GM11168 (cell line): ENCODE data around the gene HILPDA.
"Not testable (repeated sequence)": the region's sequence is repeated elsewhere in the genome, so short reads cannot be mapped to it uniquely, and the experiment has no call there.

Experiments used
- in situ Hi-C: fragments of 300-500 bp; cut with MboI; formaldehyde crosslinking; loops from one replicate; pipeline ENCODE4 v1.12.0; 2022; ENCODE audit warnings: low sequenced_read_pairs; ENCODE audit not compliant: unreplicated experiment

The HILPDA gene

DNA sequence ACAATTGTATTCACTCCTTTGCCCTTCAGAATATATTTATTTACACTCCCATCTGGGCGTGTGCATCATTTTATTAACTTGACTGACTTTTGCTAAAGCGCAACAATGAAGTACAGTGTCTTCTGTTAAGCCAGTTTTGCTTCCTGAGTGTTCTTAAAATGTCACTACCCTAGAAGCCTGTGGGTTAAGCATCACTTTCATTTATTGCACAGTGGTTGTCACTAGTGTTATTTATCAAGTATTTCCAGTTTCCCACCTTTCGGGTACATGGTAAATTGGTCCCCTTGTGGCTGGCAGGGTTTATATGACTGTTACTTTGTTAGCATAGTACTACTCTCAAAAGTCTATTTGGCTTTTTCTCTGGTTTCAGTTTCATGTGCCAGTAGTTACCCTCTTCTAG is 3.3 kb downstream of the HILPDA start:
- in situ Hi-C loops = no loop called here

GRCh38 chr7:128459394-128459878 is 3.8 kb downstream of the HILPDA start:
- in situ Hi-C loops = no loop called here

GRCh38 chr7:128462460-128462859 is 6.8 kb downstream of the HILPDA start:
- in situ Hi-C loops = no loop called here

GRCh38 chr7:128463345-128463744 is 7.7 kb downstream of the HILPDA start:
- in situ Hi-C loops = not testable (repeated sequence)

- in situ Hi-C loops = not testable (repeated sequence)
These were observed 8.3 kb downstream of the HILPDA start for GRCh38 chr7:128463933-128464332.

GRCh38 chr7:128466871-128467270 is 11.2 kb downstream of the HILPDA start:
- in situ Hi-C loops = not testable (repeated sequence)

DNA sequence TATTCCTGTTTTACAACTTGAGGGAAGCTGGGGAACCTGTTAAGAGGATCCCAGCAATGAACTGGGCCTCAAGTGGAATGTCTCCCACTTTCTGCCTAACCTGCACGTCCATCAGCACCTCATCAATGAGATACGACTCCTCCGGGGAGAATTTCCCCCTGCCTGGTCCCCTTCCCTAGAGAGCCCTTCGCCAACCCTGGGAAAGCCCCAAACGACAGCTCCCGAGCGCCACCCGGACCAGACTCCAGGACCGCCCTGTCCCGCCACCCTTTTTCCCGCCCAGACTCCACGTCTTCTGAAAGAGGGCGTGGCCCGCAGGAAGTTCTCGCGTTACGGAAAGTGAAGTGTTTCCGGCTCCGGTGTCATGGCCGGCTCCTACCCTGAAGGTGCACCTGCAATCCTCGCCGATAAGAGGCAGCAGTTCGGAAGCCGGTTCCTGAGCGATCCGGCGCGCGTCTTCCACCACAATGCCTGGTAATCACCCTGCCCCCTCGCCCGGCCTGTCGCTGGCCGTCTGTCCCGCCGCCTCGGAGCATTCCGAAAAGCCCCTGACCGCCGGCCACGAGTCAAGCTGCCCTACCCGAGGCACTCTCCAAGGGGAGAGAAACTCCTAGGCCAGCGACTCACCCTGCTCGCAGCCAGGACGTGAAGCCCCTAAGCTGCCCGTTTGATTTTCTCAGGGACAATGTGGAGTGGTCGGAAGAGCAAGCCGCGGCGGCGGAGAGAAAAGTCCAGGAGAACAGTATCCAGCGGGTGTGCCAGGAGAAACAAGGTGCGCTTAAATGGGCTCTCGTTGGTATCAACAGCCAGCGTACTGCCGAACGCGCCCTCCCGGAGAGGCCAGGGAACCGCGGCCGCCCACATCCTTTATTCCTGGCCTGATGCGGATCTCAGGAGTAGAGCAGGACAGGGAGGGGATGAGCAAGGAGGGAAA is 21.0 kb downstream of the HILPDA start, which contains the start of gene METTL2B:
METTL2B (plus strand) TSS at position 347 of the 934 bp plus-strand sequence; CDS start at position 365, 18 bp downstream.
- in situ Hi-C loops = not testable (repeated sequence)

DNA sequence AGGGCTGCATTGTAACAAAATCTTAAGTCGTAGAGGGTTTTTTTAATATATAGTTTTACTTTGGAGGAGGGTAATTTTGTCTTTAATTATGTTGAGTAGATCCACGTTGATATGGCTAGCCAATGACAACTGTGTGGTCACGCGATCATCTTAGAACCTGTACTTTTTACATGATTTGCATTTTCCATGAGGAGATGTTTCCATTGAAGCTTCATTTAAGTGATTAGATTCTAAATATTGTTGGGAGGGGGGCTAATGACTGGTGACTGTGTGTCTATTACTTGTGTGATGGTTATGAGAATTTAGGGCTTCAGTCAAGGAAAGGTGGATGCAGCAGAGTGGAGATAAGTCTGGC is 21.6 kb downstream of the HILPDA start:
- in situ Hi-C loops = not testable (repeated sequence)

- in situ Hi-C loops = not testable (repeated sequence)
These were observed 23.4 kb downstream of the HILPDA start for GRCh38 chr7:128479082-128479481.

DNA sequence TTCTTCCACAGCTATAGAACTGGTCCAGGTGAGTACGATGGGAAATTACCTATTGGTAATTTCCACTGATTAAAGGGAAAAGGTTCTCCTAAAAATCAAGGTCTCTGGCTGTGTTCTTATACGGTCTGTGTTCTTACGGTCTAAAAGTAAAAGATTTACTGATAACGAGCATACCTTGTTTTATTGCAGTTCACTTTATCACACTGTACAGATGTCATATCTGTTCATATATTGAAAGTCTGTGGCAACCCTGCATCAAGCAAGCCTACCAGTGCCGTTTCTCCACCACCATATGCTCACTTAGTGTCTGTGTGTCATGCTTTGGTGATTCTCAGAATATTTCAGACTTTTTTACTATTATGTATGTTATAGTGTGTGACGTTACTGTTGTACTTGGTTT is 32.5 kb downstream of the HILPDA start:
- in situ Hi-C loops = not testable (repeated sequence)

DNA sequence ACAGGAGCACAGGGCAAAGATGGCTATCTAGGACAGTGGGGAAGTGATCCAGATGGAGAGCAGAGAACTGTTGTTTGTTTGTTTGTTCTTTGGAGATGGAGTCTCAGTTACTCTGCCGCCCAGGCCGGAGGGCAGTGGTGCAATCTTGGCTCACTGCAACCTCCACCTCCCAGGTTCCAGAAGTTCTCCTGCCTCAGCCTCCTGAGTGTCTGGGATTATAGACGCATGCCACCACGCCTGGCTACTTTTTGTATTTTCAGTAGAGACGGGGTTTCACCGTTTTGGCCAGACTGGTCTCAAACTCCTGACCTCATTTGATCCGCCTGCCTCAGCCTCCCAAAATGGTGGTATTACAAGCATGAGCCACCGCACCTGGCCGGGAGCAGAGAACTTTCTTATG is 41.7 kb downstream of the HILPDA start:
- in situ Hi-C loops = no loop called here

GRCh38 chr7:128505416-128505815 is 49.7 kb downstream of the HILPDA start:
- in situ Hi-C loops = not testable (repeated sequence)

GRCh38 chr7:128506819-128507218 is 51.1 kb downstream of the HILPDA start:
- in situ Hi-C loops = not testable (repeated sequence)

GRCh38 chr7:128507321-128507993 is 51.8 kb downstream of the HILPDA start:
- in situ Hi-C loops = not testable (repeated sequence)
